HG02970 (cell line): ENCODE results near the gene CAB39.

Source experiments
- ATAC-seq: cut with Tn5 transposase; IDR thresholded peaks from one replicate; pipeline ENCODE4 v1.9.1; 2021; ENCODE audit warnings: mild to moderate bottlenecking, moderate library complexity, moderate number of reproducible peaks; ENCODE audit not compliant: unreplicated experiment, low FRiP score

Gene CAB39

DNA sequence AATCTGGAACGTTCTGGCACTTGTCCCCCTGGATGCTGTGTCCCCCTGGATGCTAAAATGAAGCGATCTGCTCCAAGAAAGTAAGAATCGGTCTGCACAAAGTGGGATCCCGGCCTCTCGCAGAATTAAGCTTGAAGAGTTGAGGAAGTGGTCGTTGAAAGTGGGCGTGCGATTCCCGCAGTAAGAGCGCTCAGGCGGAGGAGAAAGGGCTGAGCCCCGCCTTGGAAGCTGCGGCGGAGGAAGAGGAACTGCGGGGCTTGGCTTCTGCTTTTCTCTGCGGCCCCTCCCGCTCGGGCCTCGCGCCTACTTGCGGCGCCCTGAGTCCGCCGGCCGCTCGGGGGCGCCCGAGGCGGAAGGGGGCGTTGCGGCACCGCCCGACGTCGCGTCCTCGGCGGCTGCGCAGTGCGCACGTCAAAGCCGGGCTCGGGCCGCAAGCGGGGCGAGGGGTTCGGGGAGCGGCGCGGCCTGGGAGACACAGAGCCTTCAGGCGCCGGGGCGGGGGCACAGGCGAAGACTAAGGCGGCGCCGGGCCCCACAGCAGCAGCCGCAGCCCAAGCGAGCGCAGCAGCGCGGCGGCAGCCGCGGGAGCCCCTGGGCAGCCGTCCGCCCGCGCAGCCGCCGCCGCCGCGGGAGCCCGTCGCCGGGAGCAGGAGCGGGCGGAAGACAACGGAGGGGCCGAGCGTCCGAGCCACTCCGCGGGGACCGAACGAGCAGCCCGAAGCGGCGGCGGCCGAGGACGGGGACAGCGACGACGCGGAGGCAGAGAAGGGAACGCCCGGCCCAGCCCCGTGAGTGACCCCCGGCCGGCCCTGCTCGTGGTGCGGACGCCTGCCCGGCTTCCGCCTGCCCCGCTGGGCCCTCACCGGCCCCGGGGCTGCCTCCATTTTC lies at the start of gene CAB39:
Gene CAB39, plus strand, starts transcription at position 400 of the 888 bp plus-strand sequence. CDS start 47,160 bp downstream, outside the sequence.
- peak; percentile 90 for ATAC-seq

DNA sequence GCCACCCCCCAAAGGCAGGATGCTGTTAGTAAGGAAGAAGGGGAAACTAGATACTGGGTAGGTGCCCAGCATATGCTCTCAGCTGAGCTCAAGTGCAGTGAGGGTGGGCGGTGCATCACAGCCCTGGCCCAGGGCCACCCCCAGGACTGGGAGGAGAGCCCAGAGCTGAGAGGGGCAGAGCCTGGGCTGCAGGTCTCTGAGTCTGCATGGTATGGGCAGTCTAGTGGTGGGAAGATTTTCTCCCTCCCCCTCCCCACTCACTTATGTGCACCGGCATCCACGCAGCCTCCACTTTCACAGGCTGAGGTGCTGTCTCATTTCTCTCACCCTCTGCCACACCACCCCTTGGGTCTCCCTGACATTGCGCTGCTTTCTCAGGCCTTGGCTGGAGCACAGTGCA lies 48.5 kb upstream of the CAB39 start:
- ATAC-seq, result no peak

DNA sequence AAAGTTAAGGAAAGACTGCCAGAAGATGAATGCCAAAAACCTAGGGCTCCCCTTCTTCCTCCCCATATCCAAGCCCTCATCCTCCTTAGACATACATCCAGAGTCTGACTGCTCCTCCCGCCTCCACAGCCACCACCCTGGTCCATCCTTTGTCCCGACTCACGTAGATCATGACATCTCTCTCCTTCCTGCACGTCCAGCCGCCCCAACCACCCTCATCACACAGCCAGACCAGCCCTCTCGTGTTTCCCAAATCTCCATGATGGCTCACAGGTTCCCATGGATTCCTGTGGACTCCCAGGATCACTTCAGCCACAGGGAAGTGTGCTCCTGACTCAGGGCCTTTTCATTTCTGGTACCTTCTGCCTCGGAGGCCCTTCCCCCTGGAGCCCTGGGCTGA lies 47.8 kb upstream of the CAB39 start:
- ATAC-seq, result no peak

DNA sequence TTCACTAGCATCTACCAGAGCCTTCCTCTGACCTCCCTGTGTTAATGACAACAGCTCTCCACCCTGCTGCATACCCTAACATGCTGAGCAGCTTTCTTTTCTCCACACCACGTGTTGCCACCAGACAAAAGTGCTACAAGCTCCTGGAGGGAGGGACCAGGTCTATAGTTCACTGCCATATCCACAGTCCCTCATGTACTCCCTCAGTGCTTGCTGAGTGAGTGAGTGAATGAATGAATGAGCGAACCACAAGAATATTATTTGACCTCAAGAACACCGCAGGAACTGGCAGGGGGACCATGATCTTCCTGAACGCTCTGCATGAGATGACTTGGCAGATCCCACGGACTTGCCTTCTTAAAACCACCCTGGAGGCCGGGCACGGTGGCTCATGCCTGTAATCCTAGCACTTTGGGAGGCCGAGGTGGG lies 47.4 kb upstream of the CAB39 start:
- ATAC-seq, result no peak

DNA sequence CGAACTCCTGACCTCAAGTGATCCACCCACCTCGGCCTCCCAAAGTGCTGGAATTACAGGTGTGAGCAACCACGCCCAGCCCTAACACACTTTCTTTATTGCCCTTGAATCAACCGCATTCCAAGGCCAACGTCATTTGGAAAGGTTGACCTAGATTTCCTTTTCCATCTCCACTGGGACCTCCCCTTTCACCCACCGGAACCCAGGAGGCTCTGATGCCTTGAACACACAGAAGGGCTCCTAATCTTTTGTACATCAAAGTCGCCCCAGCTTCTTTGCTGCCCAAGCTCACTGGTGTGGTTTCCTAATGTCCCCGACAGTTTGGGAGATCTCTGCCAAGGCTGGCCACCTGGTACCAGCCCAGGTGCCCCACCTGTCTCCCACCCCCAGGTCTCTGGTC lies 46.2 kb upstream of the CAB39 start:
- no peak for ATAC-seq

DNA sequence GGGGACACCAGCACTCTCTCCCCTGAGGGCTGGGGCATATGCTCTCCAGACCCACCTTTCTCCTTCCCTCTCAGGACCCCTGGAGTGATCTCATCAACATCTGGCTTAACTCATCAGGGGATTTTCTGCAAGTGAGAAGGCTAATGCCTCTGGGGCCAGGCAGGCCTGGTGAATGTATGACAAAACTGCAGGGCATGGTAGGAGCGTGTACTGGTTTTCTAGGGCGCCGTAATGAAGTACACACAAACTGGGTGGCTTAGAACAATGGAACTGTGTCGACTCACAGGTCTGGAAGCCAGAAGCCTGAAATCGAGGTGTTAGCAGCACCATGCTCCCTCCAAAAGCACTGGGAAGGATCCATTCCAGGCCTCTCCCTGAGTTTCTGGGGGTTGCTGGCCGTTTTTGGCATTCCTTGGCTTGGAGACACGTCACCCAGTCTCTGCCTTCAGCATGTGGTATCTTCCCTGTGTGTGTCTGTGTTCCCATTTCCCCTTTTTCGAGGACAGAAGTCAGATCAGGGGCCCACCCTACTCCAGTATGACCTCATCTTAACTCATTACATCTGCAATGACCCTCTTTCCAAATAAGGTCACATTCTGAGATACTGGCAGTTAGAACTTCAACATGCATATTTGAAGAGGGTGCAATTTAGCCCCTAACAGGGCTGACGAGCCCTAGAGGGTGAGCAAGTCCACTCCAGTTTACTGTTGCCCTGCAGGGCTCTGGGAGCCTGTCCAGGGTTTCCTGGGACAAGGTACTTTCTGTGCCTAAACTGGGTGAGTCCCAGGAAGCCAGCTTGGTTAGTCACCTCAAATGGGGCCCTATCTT lies 45.5 kb upstream of the CAB39 start:
- no peak for ATAC-seq

DNA sequence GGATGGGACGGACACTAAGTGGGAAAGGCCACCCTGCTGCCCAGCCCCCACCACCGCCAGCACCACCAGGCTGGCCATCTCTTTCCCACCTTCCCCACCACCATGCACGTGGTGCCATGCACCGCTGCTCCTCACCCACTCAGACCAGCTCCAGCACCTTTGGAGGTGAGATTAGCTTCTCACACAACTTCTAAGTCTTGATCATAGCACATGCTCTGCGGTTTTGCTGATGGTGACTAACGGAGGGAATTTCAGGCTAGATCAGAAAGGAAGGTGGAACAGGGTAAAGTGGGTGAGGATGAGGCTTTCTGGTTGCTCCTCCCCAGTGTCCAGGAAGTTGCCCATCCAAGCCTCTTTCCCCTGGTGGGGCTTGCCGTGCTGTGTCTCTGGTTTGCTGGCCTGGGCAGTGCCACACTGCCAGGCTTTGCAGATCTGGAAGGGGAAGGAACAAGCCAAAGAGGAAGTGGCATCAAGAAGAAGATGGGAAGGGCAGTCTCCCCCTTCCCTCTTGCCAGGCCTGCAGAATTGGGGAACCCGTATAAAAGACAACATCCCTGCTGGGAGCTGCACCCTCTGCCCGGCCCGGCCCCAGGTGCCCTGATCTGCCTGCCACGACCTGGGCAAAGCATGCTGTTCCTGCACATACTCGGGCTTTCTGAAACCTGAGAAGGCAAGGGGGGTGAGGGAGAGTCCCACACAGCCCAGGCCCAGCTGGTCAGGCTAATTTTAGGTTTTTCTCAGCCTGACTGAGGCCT lies 44.3 kb upstream of the CAB39 start:
- no peak for ATAC-seq

DNA sequence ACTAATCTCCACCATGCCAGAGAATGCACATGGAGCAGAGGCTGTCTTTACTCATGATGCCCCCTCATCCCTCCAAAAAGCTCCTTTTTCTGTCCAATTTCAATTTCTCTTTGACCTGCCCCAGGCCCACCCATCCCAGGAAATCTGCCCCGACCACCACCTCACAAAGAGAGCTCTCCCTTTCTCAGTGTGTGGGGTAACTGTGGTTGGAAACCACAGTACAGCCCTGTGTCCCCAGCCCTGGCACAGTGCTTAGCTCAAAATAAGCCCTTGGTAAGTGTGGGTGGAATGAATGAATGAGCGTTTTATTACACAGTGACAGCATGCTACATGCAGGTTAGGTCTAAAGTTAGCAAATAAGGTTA lies 43.7 kb upstream of the CAB39 start:
- ATAC-seq, result no peak

DNA sequence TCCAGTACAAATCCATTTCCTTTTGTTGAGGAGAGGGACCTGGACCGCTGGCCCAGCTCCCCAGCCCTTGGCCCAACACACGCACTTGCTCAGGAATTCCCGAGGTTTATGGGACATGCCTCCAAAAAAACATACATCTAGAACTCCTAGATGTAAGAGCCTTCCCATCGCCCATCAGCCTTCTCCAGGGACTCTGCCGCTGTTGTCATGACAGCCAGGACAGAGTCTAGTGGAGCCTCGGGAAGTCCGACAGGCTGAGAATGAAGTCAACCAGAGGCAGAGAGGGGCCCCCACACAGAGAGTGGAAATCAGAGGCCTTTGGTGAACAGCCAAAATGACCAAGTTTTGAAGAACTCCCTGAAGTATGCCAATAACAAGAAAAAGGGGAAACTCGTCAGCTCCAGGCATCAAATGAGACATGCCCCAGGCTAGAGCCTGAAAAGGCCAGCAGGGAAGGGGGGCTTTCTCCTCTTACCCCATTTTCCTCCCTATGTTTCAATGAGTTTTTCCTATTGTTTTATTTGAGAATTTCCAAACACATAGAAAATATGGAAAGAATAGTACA lies 43.2 kb upstream of the CAB39 start:
- ATAC-seq, result no peak

DNA sequence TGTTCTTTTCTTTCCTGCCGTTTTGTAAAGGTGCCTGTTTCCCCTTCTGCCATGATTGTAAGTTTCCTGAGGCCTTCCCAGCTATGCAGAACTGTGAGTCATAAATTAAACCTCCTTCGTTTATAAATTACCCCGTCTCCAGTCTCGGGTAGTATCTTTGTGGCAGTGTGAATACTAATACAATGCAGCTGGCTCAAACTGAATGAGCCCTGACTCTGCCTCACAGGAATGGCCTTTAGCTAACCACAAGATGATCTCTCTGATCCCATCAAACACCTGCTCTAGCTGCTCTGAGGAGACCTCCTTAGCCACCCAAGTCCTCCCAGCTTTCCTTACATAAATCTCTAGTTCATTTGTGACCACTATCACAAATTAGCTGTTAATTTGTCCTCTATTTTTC lies 41.5 kb upstream of the CAB39 start:
- no peak for ATAC-seq

DNA sequence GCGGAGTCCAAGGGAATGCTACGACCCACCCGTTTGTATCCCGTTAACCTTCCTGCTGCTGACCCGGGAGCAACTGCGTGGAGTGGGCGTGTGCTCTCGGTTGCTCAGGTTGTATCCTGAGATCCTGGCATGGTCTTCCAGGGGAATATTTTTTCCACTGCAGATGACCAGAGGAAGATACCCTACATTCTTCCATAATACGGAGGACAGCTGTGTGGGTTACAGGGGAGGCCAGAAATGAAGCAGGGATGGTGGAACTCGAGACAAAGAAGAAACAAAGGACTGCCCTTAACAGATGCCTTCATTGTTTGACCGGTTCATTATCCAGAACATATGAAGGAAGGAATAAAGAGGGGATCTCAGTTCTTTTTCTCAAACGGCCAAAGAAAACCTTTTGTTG lies 39.8 kb upstream of the CAB39 start:
- ATAC-seq, result no peak

DNA sequence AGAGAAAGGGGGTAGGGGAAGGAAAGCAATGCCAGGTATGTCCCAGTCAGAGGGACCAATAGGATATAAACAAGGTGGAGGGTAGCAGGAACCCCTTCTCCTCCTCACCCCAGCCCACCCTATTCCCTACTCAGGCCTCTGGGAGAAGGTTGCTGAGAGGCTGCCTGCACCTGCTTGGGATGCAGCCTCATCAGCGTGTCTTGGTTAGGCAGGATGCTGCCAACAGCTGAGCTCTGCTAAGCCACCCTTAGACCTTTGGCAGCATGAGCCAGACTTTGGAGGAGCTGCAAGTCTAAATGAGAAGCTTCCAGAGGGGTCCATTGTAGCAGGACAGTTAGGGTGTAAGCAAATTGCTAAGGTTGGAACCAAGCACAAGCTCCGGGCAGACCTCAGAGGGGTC lies 38.2 kb upstream of the CAB39 start:
- no peak for ATAC-seq

DNA sequence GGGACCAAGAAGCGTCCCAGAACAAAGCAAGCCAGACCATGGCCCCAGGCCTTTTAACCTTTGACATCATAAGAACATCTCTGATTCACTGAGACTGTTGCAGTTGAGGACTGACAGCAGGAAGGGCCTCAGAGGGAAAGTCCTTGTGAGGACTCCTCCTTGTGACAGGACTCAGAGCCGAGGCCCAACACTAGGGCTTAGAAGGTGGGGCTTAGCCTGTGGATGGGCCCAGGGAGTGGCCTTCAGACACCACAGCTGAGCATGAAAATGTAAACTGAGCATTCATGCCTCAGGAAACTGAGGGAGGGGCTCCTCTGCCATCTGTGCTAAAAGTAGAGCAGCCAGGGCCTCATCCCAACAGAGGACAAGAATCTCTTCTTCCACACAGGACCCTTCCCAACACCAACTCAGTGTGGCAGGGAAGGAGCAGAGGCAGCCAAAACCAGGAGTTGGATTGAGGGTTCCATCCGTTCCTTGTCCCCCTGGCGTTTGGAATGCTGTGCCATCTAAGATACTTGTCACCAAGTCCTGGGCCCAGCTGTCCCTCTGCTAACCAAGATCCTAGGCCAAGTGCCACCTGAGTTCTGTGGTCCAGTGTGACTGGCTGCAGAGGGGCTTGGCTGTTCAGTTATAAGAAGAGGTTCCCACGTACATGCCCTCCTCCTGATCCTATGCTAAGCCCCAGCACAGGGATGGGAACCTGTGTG lies 37.5 kb upstream of the CAB39 start:
- no peak for ATAC-seq

DNA sequence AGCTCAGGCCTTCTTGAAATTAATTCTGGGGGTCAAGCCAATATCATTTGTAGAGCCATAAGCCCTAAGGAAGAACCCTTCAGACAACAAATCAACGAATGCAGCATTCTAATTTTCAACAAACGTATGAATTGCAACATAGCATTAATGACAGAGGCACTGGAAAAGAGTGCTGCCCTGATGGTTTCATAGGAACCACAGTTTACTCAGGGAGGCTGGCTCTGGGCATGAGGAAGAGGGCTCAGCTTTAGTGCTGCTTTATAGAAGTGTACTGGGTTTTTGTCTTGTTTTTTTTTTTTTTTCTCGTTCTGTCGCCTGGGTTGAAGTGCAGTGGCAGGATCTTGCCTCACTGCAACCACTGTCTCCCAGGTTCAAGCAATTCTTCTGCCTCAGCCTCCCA lies 36.1 kb upstream of the CAB39 start:
- ATAC-seq, result no peak

DNA sequence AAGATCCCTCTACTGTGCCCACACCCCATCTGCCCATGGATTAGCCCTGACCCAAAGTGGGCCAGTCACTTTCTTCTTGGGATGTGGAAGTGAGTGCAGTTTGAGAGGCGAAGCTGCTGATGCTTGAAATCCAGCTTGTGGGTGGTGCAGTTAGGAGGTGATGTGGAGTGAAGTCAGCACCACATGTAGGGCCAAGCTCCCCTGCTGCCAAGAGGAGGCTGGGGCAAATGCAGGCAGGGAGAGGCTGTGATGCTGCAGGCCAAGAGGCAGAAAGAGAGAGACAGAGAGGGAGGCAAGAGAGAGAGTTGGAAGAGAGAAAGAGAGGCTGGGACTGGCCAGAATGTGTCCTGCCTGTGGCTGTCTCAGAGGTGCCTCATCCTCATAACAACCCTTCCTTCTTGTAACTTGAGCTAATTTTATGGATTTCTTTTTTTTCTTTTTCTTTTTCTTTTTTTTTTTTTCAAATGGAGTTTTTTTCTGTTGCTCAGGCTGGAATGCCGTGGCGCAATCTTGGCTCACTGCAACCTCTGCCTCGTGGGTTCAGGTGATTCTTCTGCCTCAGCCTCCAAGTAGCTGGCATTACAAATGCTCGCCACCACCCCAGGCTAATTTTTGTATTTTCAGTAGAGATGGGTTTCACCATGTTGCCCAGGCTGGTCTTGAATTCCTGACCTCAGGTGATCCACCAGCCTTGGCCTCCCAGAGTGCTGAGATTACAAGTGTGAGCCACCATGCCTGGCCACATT lies 35.3 kb upstream of the CAB39 start:
- no peak for ATAC-seq

DNA sequence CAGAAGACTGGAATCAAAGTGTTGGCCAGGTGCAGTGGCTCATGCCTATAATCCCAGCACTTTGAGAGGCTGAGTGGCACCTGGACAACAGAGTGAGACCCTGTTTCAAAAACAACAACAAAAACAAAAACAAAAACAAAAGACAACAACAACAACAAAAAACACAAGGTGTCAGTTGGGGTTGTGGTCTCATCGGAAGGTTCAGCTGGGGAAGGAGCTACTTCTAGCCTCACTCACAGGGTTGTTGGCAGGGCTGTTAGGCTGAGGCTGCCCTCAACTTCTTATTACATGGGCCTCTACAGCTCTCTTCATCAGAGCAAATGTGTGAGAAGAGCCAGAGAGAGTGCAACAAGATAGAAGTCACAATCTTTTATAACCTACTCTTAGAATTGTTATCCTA lies 34.6 kb upstream of the CAB39 start:
- no peak for ATAC-seq

DNA sequence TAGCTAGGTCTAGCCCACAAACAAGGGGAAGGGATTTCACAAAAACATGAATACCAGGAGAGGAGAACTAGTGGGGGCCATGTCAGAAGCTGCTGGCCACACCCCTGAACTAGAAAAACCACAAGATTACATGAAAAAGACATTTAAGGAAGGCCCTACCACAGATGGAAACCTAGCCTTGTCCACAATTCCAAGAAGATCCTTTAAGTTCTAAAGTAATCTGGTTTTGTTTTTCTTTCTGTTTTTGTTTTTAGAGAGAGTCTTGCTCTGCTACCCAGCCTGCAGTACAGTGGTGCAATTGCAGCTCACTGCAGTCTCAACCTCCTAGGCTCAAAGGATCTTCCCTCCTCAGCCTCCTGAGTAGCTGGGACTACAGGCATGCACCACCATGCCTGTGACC lies 34.2 kb upstream of the CAB39 start:
- ATAC-seq, result no peak

DNA sequence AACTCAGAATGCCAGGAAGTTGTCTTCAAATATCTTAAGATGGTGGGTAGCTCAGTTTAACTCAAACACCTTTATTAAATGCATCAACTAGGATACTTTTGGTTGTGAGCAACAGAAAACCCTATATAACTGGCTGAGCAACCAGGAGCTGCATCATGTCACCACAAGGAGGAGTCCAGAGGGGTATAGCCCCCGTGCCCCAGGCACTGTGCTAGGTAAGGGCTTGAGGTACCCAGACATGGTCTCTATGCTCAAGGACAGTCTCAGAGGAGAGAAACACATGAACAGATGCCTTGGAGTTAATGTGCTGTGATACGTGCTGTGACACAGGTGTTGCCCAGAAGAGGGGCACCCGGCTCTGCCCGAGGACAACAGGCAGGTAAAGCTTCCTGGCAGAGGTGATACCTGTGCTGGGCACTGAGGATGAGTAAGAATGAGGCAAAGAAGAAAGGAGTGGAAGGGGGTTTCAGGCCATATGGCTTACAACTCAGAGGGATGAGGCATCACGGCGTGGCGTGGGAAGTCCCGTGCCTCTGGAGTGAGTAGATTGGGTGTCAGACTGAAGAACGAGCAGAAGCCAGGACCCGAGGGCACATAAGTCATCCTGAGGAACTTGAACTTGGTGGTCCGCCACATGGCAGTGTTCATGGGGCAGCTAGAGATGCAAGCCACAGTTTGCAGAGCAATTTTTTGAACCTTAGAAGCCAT lies 32.0 kb upstream of the CAB39 start:
- no peak for ATAC-seq

DNA sequence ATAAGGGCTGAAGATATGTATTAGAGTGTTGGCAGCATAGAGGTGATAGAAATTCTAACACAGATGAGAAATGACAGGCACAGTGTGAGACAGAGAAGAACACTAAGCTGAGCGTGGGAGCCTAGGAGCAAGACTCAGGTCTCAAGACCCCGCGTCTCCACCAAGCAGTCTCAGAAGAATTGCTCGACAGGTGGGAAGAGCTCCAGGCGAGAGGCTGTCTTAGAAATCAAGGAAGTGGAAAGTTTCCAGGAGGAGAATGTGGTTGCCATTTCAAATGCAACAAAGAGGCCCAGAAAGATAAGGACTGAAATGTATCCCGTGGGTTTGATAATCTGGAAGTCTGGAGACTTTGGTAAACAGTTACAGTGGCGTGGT lies 31.5 kb upstream of the CAB39 start:
- no peak for ATAC-seq
